ENCODE data around the gene ASCC2. TPM values are rescaled to one million over a fixed set of nuclear protein-coding genes. Genes with fewer than 3 reads are reported as not detected.

Gene ASCC2
- total RNA-seq, 1 experiment from 2014 or later, result 47.8 TPM

GRCh38 chr22:29751669-29752068 lies 86.4 kb downstream of the ASCC2 start:
- in situ Hi-C loops (cut with HindIII; ENCODE audit: low pct_unique_long_range_greater_than_20kb, low sequenced_read_pairs), result no loop called here
- no peak for DNase-seq (ENCODE audit: low read depth, low spot score)

GRCh38 chr22:29750559-29751538 lies 87.2 kb downstream of the ASCC2 start:
- DNase-seq (ENCODE audit: low read depth, low spot score), result peak; percentile 13
- in situ Hi-C loops (cut with HindIII; ENCODE audit: low pct_unique_long_range_greater_than_20kb, low sequenced_read_pairs), result no loop called here

- DNase-seq (ENCODE audit: low read depth, low spot score), result no peak
- in situ Hi-C loops (cut with HindIII; ENCODE audit: low pct_unique_long_range_greater_than_20kb, low sequenced_read_pairs), result no loop called here
Observed at GRCh38 chr22:29750029-29750428, 88.0 kb downstream of the ASCC2 start.

- DNase-seq (ENCODE audit: low read depth, low spot score), result no peak
- in situ Hi-C loops (cut with HindIII; ENCODE audit: low pct_unique_long_range_greater_than_20kb, low sequenced_read_pairs), result no loop called here
Observed at GRCh38 chr22:29748248-29748893, 89.7 kb downstream of the ASCC2 start.

GRCh38 chr22:29747832-29748231 lies 90.2 kb downstream of the ASCC2 start:
- in situ Hi-C loops (cut with HindIII; ENCODE audit: low pct_unique_long_range_greater_than_20kb, low sequenced_read_pairs), result no loop called here
- DNase-seq (ENCODE audit: low read depth, low spot score), result no peak

GRCh38 chr22:29744902-29745301 lies 93.2 kb downstream of the ASCC2 start:
- in situ Hi-C loops (cut with HindIII; ENCODE audit: low pct_unique_long_range_greater_than_20kb, low sequenced_read_pairs), result no loop called here
- DNase-seq (ENCODE audit: low read depth, low spot score), result no peak

GRCh38 chr22:29742326-29742725 lies 95.7 kb downstream of the ASCC2 start:
- in situ Hi-C loops (cut with HindIII; ENCODE audit: low pct_unique_long_range_greater_than_20kb, low sequenced_read_pairs), result no loop called here
- no peak for DNase-seq (ENCODE audit: low read depth, low spot score)

- in situ Hi-C loops (cut with HindIII; ENCODE audit: low pct_unique_long_range_greater_than_20kb, low sequenced_read_pairs), result no loop called here
- DNase-seq (ENCODE audit: low read depth, low spot score), result no peak
Observed at GRCh38 chr22:29741926-29742325, 96.1 kb downstream of the ASCC2 start.

- in situ Hi-C loops (cut with HindIII; ENCODE audit: low pct_unique_long_range_greater_than_20kb, low sequenced_read_pairs), result no loop called here
- DNase-seq (ENCODE audit: low read depth, low spot score), result no peak
Observed at GRCh38 chr22:29740216-29740615, 97.9 kb downstream of the ASCC2 start.

GRCh38 chr22:29739346-29739875 lies 98.7 kb downstream of the ASCC2 start:
- in situ Hi-C loops (cut with HindIII; ENCODE audit: low pct_unique_long_range_greater_than_20kb, low sequenced_read_pairs), result no loop called here
- DNase-seq (ENCODE audit: low read depth, low spot score), result no peak

Small RNAs within 50 kb of the gene (small RNA-seq; reads per million reads assigned to genes)
- gene RF00019, result 0 reads per million in 2 experiments

Other genes starting within 250 kb of the ASCC2 start
- gene NF2, start 234.6 kb downstream of the ASCC2 start, total RNA-seq (2014; rRNA removed; shearing (Covaris generic)), result 47.7 and 53.8 TPM in 2 replicates
- gene CABP7, start 118.3 kb downstream of the ASCC2 start, total RNA-seq (2014; rRNA removed; shearing (Covaris generic)), result 0.13 TPM in 1 of 2 replicates, not detected in the other
- gene ZMAT5, start 71.3 kb downstream of the ASCC2 start, total RNA-seq (2014; rRNA removed; shearing (Covaris generic)), result 27.7 and 32.7 TPM in 2 replicates
- gene UQCR10, start 70.9 kb downstream of the ASCC2 start, total RNA-seq (2014; rRNA removed; shearing (Covaris generic)), result 176 and 198 TPM in 2 replicates
- gene MTMR3, start 44.9 kb upstream of the ASCC2 start, total RNA-seq (2014; rRNA removed; shearing (Covaris generic)), result 15.7 and 18.6 TPM in 2 replicates
- not detected in 2 replicates for gene HORMAD2, start 242.2 kb upstream of the ASCC2 start, total RNA-seq (2014; rRNA removed; shearing (Covaris generic))